ENCODE measurements around the gene CCDC60.

CCDC60 gene

DNA sequence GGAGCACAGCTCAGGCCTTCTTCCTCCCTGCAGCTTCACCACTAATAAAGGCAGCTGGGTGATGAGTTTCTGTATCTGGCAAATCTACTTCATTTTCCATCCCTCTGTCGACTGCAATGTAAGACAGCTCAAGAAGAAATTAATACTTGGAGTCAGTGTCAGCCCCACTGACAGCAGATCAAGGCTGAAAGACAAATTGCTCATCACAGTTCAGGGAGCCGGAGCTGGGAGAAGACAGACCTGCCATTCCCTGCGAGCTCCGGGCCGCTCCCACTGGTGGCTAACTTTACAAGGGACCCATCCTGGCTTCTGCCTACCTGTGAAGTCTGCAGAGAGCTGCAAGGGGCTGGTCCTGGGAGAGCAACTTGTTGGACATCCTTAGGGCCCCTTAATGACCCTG lies 49.8 kb downstream of the CCDC60 start:
- DNase-seq (ENCODE audit: low read depth in 2 of 2) = no peak

DNA sequence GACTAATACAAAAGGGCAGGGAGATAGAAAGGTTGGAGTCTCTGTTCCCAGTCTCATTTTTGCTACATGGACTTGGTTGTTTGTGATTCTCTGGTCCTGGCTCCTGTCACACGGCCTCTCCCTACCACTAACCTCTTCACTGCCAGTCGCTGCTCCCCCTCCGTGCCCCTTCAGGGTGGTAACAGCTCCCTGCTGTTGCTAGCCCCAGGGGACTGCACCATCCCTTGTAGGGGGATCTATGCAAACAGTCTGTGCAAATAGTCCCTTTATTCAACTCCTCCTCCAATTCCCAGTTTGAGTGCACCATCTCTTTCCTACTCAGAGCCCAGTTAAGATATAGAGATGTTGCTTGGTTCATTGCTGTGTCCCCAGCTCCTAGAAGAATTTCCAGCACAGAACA lies 51.1 kb downstream of the CCDC60 start:
- no peak for DNase-seq (ENCODE audit: low read depth in 2 of 2)

DNA sequence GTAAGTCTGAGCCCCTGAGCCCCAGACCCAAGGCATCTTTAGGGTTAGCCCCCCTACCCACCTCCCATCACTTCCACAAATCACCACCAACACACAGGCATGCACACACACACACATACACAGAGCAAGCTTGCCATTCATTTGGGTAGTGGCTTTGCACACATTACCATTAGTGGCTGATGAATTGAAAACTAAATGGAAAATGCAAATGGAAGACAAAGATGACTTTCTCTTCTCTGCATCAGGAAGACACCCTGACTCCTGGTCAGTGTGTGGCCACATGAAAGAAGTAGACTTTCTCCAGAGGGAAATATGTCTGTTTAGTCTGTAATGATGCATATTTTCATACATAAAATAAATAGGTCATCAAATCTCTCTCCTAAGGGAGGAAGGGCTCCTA lies 55.2 kb downstream of the CCDC60 start:
- no peak for DNase-seq (ENCODE audit: low read depth in 2 of 2)

DNA sequence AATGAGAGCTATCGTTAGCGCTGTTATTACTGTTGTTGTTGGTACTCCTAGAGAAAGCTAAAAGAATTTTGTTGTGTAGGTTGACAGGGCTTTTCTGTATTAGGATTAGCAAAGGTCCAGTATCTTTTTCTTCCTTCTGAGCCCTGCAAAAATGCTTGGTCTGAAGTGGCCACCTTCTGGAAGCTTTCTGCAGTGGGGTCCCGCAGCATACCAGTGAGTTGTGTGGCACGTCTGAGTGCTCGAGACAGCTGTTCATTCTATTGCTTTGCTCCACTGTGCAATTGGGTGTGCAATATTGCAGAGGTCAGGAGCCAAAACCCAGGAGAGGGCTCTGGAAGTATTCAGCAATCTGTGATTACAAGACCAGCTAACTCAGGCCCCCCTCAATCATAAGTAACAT lies 57.1 kb downstream of the CCDC60 start:
- no peak for DNase-seq (ENCODE audit: low read depth in 2 of 2)

DNA sequence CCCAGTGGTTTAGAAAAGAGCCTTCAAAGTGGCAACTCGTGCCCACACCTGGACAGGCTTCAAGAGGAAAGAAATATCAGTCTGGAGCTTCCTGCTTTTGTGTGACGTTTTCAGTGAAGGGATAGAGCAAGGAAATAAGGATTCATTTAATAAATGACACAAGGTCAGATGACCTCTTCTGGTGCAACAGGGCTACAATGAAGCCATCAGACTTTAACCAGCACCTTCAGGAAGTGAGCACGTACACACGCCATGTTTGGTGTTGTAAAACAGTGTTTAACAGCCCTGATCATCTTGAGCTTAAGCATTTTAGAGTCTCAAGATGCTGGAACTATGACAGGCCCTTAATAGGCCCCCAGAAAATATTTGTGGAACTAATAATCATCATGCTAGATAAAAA lies 59.1 kb downstream of the CCDC60 start:
- DNase-seq (ENCODE audit: low read depth in 2 of 2) = no peak

DNA sequence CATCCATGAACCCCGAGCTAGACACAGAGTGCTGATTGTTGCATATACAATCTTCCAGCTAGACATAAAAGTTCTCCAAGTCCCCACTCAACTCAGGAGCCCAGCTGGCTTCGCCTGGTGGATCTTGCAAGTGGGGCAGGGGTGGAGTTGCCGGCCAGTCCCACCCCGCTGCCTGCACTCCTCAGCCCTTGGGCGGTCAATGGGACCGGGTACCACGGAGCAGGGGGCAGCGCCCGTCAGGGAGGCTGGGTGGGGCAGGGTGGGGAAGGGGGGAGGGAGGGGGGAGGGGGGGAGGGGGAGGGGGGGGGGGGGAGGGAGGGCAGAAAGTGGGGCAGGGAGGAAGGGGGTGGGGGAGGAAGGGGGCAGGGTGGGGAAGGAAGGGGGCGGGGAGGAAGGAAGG lies 63.0 kb downstream of the CCDC60 start:
- no peak for DNase-seq (ENCODE audit: low read depth in 2 of 2)

DNA sequence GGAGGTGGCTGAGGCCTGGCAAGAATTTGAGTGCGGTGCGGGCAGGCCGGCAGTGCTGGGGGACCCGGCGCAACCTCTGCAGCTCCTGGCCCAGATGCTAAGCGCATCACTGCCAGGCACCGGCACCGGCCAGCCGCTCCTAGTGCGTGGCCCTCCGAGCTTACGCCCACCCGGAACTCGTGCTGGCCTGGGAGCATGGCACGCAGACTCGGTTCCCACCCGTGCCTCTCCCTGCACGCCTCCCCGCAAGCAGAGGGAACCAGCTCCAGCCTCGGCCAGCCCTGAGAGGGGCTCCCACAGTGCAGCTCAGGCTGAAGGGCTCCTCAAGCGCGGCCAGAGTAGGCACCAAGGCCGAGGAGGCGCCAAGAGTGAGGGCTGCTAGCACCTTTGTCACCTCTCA lies 63.7 kb downstream of the CCDC60 start:
- no peak for DNase-seq (ENCODE audit: low read depth in 2 of 2)

DNA sequence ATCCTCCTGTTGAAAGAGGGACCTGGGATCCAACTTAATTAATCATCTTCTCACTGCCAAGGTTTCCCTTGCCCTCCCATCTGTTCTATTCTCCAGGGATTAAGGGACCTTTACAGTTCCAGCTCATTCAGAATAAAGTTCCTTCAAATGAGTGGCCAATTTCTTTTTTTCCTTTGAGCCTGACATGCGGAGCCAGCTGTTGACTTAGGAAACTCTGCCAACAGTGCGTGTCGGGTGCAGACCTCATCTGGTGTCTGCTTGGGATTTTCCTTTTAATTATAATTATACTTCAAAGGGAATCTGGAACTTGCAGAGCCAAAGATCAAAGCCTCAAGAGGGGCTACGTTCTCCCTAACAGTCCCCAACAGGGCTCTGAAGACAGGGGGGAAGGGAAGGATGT lies 64.8 kb downstream of the CCDC60 start:
- DNase-seq (ENCODE audit: low read depth in 2 of 2) = no peak

DNA sequence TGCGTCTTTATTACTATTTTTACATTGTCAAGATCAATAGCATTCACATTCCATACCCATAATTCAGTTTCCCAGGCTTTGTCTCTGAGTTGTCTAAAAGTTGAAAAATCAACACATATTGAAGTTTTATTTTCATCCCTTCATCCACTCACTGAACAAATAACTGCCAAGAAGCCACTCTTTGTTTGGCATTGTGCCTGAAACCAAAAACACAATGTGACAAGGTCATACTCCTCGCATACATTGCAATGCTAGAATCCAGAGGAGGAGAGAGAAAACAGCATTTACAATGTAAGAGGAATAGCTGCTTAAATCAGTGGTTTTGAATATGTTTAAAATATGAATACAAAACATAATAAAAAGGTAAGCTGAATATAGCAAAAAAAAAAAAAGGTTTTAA lies 71.8 kb downstream of the CCDC60 start:
- DNase-seq (ENCODE audit: low read depth in 2 of 2) = no peak

DNA sequence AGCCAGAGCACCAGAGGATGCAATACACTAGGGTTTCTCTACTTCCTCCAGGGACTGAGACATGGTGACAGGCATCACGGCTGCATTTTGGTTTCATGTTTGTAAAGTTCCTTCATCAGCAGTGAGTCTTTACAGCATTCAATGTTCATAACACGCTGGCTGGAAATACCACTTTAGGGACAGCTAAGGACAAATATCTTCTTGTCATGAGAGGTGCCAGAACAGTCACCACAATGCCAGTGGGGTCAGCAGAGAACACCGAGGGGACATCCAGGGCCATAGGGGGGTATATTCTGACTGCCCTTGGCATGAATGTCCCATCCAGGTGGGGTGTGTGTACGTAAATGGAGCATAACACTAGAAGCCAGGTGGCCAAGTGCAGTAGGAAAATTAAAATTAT lies 72.3 kb downstream of the CCDC60 start:
- DNase-seq (ENCODE audit: low read depth in 2 of 2) = no peak

DNA sequence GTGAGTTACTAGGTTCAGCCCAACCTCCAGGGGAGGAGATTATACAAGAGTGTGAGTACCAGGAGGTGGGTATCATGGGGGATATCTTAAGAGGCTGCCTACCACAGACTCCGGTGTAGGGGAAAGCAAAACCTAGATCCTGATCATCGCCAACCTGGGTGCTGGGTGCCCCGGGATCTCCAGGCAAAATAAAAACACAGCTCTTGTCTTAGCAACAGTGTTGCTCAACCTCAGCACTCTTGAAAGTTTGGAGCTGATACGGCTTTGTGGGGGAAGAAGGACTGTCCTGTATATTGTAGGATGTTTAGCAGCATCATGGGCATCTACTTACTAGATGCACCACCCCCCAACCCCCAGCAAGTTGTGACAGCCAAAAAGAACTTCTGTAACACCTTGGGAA lies 74.5 kb downstream of the CCDC60 start:
- DNase-seq (ENCODE audit: low read depth in 2 of 2) = no peak

DNA sequence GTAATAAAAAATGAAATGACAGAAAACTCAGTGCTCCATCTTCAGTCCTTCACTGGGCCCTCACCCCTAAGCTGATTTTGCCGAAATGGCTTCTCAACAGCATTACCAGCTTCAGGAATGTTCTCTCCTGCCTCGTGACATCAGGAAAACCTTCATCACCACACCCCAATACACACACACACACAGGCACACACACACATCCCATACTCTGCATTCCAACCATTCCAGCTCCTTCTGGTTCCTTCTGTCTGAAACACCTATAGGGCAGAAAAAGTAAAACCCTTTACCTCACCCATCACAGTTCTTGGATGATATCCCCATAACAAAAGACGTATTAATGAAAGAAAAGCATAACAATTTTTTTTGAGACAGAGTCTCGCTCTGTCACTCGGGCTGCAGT lies 75.9 kb downstream of the CCDC60 start:
- DNase-seq (ENCODE audit: low read depth in 2 of 2) = no peak

DNA sequence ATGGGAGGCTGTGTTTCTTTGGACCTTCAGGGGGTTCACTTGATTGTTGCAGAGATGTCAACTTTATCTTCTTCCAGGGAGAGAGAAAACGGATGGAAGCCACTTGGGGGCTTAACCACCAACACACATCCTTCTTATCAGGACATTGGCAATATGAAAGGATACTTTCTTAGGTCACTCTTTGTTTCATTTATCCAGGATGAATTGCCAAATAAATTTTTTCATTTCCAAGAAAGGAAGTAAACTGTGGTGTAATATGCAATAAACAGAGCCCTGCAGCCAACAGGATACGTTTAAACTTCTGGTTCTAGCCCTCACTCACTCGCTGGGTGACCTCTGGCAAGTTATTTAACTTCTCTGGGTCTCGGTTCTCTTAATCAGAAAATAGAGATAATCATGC lies 77.8 kb downstream of the CCDC60 start:
- DNase-seq (ENCODE audit: low read depth in 2 of 2) = no peak

DNA sequence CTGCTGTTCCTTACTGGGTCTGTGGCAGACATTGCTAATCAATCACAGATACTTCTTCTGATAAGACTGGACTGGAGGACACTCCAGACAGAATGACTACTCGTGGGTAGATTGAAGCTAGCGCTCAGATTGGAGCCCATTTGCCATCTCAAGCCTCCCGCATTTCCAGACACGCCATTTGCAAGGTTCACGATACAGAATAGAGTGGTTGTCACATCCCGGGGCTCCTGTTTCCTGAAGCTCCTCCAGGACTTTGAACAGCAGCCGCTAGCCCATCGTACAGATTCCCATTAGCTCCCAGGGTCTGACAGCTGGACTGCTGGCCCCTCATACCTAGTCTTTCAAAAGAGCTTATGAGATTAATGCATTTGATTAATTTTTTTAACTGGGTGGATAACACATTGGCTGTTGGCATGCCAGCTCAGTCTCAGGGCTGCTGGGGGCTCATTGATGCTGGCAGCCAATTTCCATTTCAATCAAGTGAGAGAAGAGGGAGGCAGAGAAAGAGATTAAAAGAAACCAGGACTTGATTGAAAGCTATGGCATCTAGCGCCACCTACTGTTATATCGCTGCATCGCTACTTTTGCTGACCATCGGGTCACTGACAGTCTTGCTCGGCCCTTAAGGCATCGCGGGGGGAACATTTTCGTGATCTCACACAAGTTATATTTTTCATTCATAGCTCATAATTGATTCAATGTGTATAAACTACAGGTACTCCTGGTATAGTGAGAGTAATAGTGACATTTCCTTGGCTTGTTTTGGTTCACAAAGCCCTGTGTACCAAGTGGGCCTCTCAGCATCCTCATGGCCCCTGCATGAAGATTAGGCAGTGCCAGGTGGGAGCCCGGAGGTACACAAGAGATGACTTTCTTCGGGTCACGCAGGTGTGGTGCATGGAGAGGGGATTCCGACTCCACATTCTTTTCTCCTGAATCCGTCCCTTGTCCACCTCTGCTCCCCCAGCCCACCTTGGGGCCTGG lies 78.6 kb downstream of the CCDC60 start:
- peak; percentile 3 to 10 for DNase-seq (ENCODE audit: low read depth in 2 of 2)

DNA sequence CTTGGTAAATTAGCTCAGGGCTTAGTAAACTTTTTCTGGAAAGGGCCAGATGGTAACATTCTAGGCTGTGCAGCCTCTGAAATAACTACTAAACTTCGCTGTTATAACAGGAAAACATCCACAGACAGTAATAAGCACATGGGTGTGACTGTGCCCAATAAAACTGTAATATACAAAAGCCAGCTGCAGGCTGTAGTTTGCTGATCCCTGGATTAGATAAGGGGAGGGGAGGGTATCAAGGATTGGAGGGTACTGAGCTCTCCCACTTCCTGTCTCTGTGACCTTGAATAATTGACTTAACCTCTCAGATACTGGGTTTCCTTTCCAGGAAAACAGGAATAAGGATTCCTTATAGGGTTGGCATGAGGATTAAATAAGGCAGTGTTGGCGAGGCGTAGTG lies 81.2 kb downstream of the CCDC60 start:
- no peak for DNase-seq (ENCODE audit: low read depth in 2 of 2)

DNA sequence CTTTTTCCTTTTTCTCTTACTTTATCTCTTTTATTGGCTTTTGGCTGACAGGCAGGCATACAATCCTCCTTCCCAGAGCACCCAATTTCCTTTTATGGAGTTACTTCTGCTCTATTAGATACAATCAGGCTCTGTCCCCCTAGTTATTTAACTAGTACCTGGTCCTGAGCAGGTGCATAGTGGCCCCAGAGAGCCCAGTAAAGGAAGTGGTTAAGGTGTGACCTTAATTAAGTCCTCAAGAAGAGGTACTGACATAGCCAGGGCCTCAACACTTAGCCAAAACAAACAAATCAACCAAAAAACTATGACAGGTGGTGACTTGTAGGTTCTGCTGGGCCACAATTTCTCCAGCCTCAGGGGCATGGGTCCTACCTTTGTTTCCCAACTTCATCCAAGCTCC lies 82.9 kb downstream of the CCDC60 start:
- DNase-seq (ENCODE audit: low read depth in 2 of 2) = no peak

DNA sequence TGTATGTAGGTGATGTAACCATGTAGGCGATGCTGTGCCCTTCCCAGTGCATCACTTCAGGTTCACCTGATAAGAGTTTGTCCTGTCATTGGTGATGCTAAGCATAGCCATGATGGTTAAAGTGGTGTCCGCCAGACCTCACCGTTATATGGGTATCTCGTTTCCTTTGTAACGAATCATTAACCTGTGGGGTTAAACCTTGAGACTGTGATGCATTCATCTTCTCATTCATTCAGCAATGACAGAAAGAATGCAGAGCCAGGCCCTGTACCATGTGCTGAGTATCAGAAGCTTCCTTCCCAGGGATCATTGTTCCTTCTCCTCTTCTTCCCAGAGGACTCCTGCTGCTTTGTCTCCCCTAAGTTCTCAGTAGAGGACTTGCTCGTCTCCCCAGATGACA lies 84.9 kb downstream of the CCDC60 start:
- DNase-seq (ENCODE audit: low read depth in 2 of 2) = no peak

DNA sequence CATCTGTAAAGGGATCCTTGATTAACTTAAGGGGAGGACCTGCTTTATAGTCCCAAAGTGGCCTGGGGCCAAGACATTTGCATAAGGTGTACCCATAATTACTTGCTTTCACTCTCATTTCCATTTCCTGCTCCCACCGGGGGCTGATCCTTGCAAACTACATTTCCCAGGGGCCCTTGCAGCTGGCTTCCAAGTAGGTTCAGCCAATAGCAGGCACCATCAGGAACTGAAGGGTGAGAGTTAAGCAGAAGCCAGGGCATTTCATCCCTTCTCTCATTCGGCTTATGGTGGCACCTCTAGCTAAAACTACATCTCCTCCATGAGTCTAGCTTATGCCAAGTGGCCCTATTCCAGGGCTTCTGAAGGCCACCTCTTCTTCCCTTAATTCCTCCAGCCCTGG lies 88.8 kb downstream of the CCDC60 start:
- no peak for DNase-seq (ENCODE audit: low read depth in 2 of 2)

DNA sequence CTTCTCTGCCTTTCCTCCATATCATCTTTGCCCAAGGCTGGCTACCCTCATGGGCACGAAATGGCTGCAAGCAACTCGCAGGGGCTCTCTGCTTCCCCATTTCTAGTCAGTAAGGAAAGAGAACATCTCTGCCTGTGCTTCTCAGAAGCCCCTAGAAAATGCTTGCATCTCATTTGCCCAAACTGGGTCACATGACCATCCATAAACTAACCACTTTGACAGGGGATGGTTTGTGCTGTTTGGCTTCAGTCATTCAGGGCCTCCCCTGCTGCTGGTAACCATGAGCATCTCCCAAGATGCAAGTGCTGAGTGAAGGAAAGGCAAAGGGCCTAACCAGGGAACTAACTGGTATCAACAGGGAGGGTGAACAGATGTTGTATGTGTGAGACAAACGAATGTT lies 91.1 kb downstream of the CCDC60 start:
- no peak for DNase-seq (ENCODE audit: low read depth in 2 of 2)

DNA sequence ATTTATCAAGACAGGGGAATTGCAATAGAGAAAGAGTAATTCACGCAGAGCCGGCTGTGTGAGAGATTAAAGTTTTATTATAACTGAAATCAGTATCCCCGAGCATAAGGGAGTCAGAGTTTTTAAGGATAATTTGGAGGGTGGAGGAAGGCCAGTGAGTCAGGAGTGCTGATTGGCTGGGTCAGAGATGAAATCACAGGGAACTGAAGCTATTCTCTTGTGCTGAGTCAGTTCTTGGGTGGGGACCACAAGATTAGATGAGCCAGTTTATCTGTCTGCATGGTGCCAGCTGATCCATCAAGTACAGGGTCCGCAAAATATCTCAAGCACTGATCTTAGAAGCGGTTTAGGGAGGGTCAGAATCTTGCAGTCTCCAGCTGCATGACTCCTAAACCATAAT lies 96.6 kb downstream of the CCDC60 start:
- no peak for DNase-seq (ENCODE audit: low read depth in 2 of 2)

DNA sequence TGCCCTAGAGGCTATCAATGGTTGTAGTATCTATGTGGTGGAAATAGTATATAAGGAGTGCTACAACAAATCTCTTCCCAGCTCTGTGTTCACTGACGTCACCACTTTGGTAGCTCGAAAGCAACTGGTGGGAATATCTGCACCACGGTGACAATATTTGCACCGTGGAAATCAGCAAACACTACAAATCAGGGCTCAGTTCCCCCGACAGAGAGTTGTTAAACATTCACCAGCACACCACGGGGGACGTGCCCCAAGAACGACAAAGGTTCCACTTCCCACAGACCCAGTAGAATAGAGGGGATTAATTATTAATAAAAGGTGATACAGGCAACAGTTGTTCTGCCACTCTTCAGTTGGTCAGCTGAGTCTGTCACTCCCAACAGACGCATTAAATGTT lies 98.4 kb downstream of the CCDC60 start:
- DNase-seq (ENCODE audit: low read depth in 2 of 2) = no peak

DNA sequence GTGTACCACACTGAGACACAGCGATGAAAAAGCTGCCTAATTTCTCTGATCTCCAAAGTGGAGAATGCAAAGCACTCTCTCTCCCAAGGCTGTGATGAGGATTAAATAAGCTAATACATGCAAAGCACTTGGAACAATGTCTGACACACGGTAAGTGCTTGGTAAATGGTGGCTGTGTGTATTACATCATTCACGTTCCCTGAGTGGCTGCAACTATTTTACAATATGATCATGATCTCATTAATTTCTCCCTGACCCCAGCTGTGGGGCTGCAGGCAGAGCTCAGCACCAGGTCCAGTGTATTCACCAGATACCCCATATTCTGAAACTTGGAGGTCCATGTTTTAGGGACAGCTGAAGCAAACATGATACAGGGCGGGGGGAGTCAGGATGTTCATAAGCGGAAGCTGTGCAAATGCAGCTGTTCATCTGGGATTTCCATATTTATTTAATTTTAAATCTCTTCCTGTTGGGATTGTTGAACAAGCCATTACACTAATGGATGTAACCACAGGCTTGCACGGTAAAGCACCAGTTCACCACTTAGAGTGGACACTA lies 106.4 kb downstream of the CCDC60 start:
- no peak for DNase-seq (ENCODE audit: low read depth in 2 of 2)

DNA sequence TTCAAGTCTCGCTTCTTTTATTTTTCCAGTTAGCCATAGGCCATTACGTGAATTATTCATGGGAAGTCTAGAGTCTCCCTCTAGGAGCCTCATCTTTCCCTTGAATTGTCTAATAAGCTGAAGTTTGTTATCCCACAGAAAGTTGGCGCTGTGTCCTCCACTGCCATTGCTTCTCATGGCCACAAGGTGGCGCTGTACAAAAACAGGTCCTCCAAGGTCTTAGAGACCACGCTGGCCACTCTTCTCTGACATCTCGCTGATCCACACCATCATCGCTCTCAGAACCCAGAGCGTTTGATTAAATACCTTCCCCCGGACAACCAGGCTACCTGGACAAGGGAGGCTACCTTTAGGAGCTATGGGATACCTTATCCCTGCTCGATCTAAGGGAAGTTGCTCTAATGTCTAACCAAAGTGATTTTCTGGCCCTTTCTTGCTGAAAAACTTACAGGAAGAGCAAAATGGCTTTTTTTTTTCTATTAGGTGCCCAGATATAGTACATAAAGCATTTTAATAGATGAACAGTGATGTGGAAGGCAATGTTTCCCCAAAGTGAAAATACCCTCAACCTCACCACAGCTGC lies 110.0 kb downstream of the CCDC60 start:
- DNase-seq (ENCODE audit: low read depth in 2 of 2) = no peak
